A673 (cell line): ENCODE data around the gene MACC1. TPM values are rescaled to one million over a fixed set of nuclear protein-coding genes. Genes with fewer than 3 reads are reported as not detected.

ENCODE experiments used
- BruUV-seq: library from RNA; stranded (reverse); fragments of 400-500 nt; replicated peaks from 2 replicates; lab custom pipeline; 2021; lab: Mats Ljungman, UMichigan
- CTCF ChIA-PET: fragments of 300-600 bp; sonication (Branson Sonifier 250); formaldehyde crosslinking; loops from one replicate; lab custom pipeline; 2022; ENCODE audit warnings: antibody characterized with exemption; lab: Charles Lee
- POLR2A ChIA-PET: fragments of 300-600 bp; sonication (Branson Sonifier 250); formaldehyde crosslinking; loops from one replicate; lab custom pipeline; 2022; ENCODE audit warnings: antibody characterized with exemption; ENCODE audit not compliant: low non-redundant PET; lab: Charles Lee
- DNase-seq: peaks from one replicate; pipeline ENCODE4 v3.0.0-alpha.2; 2015; ENCODE audit warnings: low spot score
- H3K27ac ChIP-seq: fragments of 200-600 bp; sonication (generic); 2 replicates; pipeline ENCODE4 v1.5.1; 2016; ENCODE audit warnings: mixed run types, low read depth, mild to moderate bottlenecking, mixed read lengths, antibody characterized with exemption, low read length; ENCODE audit not compliant: poor library complexity, severe bottlenecking
- H3K27me3 ChIP-seq: fragments of 200-600 bp; sonication (generic); replicated peaks from 2 replicates; pipeline ENCODE4 v1.6.1; 2017; ENCODE audit warnings: mixed run types, low read depth, mild to moderate bottlenecking, mixed read lengths, antibody characterized with exemption, low read length; ENCODE audit not compliant: insufficient read depth, poor library complexity
- H3K36me3 ChIP-seq: fragments of 200-600 bp; sonication (generic); 2 replicates; pipeline ENCODE4 v1.6.1; 2016; ENCODE audit warnings: mixed run types, mild to moderate bottlenecking, mixed read lengths, antibody characterized with exemption, low read length; ENCODE audit not compliant: insufficient read depth, poor library complexity, severe bottlenecking
- H3K4me1 ChIP-seq: fragments of 200-600 bp; sonication (generic); 2 replicates; pipeline ENCODE4 v1.6.1; 2017; ENCODE audit warnings: mixed run types, mild to moderate bottlenecking, mixed read lengths, antibody characterized with exemption, low read length; ENCODE audit not compliant: insufficient read depth, poor library complexity, severe bottlenecking
- H3K4me3 ChIP-seq: fragments of 200-600 bp; sonication (generic); 2 replicates; pipeline ENCODE4 v1.5.1; 2016; ENCODE audit warnings: low read depth, mixed run types, mild to moderate bottlenecking, mixed read lengths, low read length; ENCODE audit not compliant: poor library complexity, severe bottlenecking
- H3K9me3 ChIP-seq: fragments of 200-600 bp; sonication (generic); 2 replicates; pipeline ENCODE4 v1.6.1; 2016; ENCODE audit warnings: mixed run types, low read depth, mild to moderate bottlenecking, mixed read lengths, antibody characterized with exemption, low read length; ENCODE audit not compliant: poor library complexity, severe bottlenecking
- CTCF ChIP-seq: fragments of 300-800, 200-600 bp; sonication (generic); conservative IDR thresholded peaks from 2 replicates; pipeline ENCODE4 v1.5.1; 2017; ENCODE audit warnings: low read depth, mild to moderate bottlenecking, antibody characterized with exemption, low read length, moderate library complexity, mixed read lengths
- EZH2 ChIP-seq: fragments of 200-600 bp; sonication (generic); IDR thresholded peaks from 2 replicates; pipeline ENCODE4 v1.6.1; 2017; ENCODE audit warnings: borderline replicate concordance, low read depth, mild to moderate bottlenecking, mixed read lengths, antibody characterized with exemption, low read length; ENCODE audit not compliant: poor library complexity, severe bottlenecking
- intact Hi-C: fragments of 100-400 bp; cut with micrococcal nuclease; formaldehyde crosslinking; loops from one replicate; pipeline ENCODE4 v1.10.0; 2022; ENCODE audit not compliant: unreplicated experiment
- total RNA-seq: library from RNA; stranded (reverse); gene quantifications from 2 replicates; pipeline ENCODE4 v1.2.3, GENCODE V29; 2021

The MACC1 gene
- total RNA-seq, 1 experiment from 2014 or later: not detected

DNA sequence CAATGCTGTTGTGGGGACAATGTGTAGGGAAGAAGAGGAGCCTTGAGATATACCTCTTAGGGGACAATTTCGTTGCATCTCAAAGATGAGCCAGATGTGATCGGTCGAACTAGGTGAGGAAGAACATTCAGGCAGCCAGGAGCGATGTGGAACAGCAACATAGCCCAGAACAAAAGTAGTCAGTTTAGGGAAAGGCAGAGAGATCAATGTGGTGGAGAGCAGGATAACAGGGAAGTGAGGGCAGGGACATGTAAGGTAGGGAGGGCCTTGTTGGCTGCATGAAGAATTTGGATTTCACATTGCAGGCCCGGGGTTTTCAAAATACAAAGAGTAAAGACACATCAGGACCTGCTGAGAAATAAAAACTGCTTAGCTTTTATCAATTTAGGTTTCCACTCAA, 29.1 kb upstream of the MACC1 start:
- ChIA-PET POLR2A (no interaction called here), CTCF (no interaction called here)
- TF ChIP-seq CTCF: no peak
- no peak for TF ChIP-seq EZH2
- peaks cover 7% of the 10 kb centered on the region for H3K4me1 ChIP-seq
- intact Hi-C loops: no loop called here
- no peak for DNase-seq
- H3K27ac ChIP-seq: no peak overlapping the region
- no TSS peak for BruUV-seq
- H3K4me3 ChIP-seq: no peak overlapping the region
- no peaks in the 10 kb centered on the region for H3K27me3 ChIP-seq
- H3K9me3 ChIP-seq: no peaks in the 10 kb centered on the region
- no peaks in the 10 kb centered on the region for H3K36me3 ChIP-seq

DNA sequence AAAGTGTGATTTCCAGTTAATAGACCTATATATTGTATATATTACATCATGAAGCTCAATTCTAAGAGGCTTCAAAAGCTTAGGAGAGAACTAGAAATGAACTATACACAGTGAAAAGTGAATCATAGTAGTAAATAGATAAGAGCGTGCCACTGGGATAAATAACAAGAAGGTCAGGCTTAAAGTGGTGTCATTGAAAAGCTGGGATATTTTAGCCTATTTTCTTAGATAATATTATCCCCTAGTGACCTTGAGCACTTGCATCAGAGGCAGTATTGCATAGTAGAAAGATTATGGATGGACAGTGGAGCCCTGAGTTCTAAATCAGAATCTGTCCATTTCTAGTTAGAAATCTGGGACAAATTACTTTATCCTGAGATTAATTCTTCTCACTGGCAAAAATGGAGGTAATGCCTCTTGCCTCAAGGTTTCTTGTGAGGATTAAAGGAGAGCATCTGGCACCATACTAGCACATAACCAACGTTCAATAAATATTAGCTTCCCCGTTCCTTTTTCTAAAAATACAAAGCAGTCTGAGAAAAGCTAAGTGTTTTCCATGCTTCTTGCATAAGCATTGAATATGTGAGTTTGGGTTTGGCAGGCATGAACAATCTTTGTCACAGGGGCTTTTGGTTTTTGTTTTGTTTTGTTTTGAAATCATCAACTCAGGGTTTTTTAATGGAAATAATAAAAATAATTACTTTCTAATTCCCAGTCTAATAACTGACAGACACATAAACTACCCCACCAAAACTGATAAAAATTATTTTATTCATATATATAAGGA, 27.3 kb upstream of the MACC1 start:
- H3K4me3 ChIP-seq: no peak overlapping the region
- no peaks in the 10 kb centered on the region for H3K9me3 ChIP-seq
- intact Hi-C loops: no loop called here
- no peaks in the 10 kb centered on the region for H3K36me3 ChIP-seq
- no peak for TF ChIP-seq EZH2
- TF ChIP-seq CTCF: no peak
- H3K27me3 ChIP-seq: no peaks in the 10 kb centered on the region
- no peak for DNase-seq
- no peak overlapping the region for H3K27ac ChIP-seq
- POLR2A ChIA-PET: no interaction called here
- CTCF ChIA-PET: no interaction called here
- BruUV-seq: no TSS peak
- peaks cover 11% of the 10 kb centered on the region for H3K4me1 ChIP-seq

DNA sequence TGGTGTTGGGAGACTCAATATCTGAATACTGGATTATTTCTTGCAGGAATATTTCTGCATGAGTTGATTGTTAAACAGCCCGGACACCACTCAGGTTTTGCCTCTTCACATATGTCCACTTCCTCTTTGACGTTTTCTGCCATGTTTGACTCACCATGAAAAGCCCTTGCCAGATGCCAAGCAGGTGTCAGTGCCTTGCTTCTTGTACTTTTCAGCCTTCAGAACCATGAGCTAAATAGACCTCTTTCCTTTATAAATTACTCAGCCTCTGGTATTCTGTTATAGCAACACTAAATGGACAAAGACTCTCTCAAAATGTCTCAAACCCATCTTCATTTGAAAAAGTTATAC, 24.7 kb upstream of the MACC1 start:
- DNase-seq: no peak
- Histone ChIP-seq H3K27me3 (no peaks in the 10 kb centered on the region), H3K4me3 (no peak overlapping the region), H3K36me3 (no peaks in the 10 kb centered on the region), H3K27ac (no peak overlapping the region), H3K4me1 (peaks cover 11% of the 10 kb centered on the region), H3K9me3 (no peaks in the 10 kb centered on the region)
- BruUV-seq: no TSS peak
- POLR2A ChIA-PET: no interaction called here
- TF ChIP-seq EZH2: no peak
- no peak for TF ChIP-seq CTCF
- CTCF ChIA-PET: no interaction called here
- intact Hi-C loops: no loop called here
